KMS-11 (cell line): ENCODE measurements around the gene ZNF511.

Source experiments
- H2AFZ ChIP-seq: fragments of 200-600 bp; sonication (generic); 2 replicates; pipeline ENCODE4 v1.6.1; 2016; ENCODE audit warnings: antibody characterized with exemption, mixed run types, low read depth
- H3K27ac ChIP-seq: fragments of 200-600 bp; sonication (generic); 2 replicates; pipeline ENCODE4 v1.6.1; 2016; ENCODE audit warnings: mild to moderate bottlenecking, mixed run types
- H3K27me3 ChIP-seq: fragments of 200-600 bp; sonication (generic); 2 replicates; pipeline ENCODE4 v1.6.1; 2017; ENCODE audit warnings: mild to moderate bottlenecking, low read depth, mixed run types, moderate library complexity; ENCODE audit not compliant: insufficient read depth
- H3K36me3 ChIP-seq: fragments of 200-600 bp; sonication (generic); 2 replicates; pipeline ENCODE4 v1.6.1; 2017; ENCODE audit warnings: mild to moderate bottlenecking, mixed run types; ENCODE audit not compliant: insufficient read depth
- H3K4me1 ChIP-seq: fragments of 200-600 bp; sonication (generic); 2 replicates; pipeline ENCODE4 v1.6.1; 2016; ENCODE audit warnings: mild to moderate bottlenecking, low read depth, mixed run types; ENCODE audit not compliant: poor library complexity, severe bottlenecking
- H3K4me2 ChIP-seq: fragments of 200-600 bp; sonication (generic); 2 replicates; pipeline ENCODE4 v1.7.0; 2016; ENCODE audit warnings: mild to moderate bottlenecking, mixed run types
- H3K4me3 ChIP-seq: fragments of 200-600 bp; sonication (generic); IDR thresholded peaks from 2 replicates; pipeline ENCODE4 v1.6.1; 2017; ENCODE audit warnings: low read depth, low read length, mixed read lengths; ENCODE audit not compliant: insufficient read depth
- H3K79me2 ChIP-seq: fragments of 200-600 bp; sonication (generic); 2 replicates; pipeline ENCODE4 v1.6.1; 2016; ENCODE audit warnings: low read depth, mixed run types; ENCODE audit not compliant: insufficient read depth
- H3K9ac ChIP-seq: fragments of 200-600 bp; sonication (generic); 2 replicates; pipeline ENCODE4 v1.6.1; 2016; ENCODE audit warnings: mild to moderate bottlenecking, mixed run types
- H4K20me1 ChIP-seq: fragments of 200-600 bp; sonication (generic); 2 replicates; pipeline ENCODE4 v1.6.1; 2016; ENCODE audit warnings: mild to moderate bottlenecking, mixed run types; ENCODE audit not compliant: insufficient read depth
- CTCF ChIP-seq: fragments of 200-600 bp; sonication (generic); conservative IDR thresholded peaks from 2 replicates; pipeline ENCODE4 v1.6.1; 2017; ENCODE audit warnings: low read depth, mild to moderate bottlenecking, antibody characterized with exemption, low read length, moderate library complexity, mixed read lengths

Gene ZNF511

GRCh38 chr10:133309100-133309719 lies 496 bp downstream of the ZNF511 start:
- Histone ChIP-seq H3K9ac (peak overlapping the region; percentile 98), H3K36me3 (no peaks in the 10 kb centered on the region), H3K4me2 (peak overlapping the region; percentile 91; the same call in 1 of the 2 replicates), H3K27ac (peak overlapping the region; percentile 93), H3K79me2 (peaks cover 37% of the 10 kb centered on the region; the same call in 1 of the 2 replicates), H4K20me1 (no peaks in the 10 kb centered on the region), H3K27me3 (no peaks in the 10 kb centered on the region), H2AFZ (peak overlapping the region; percentile 75), H3K4me3 (no peak overlapping the region), H3K4me1 (peaks cover 13% of the 10 kb centered on the region)
- no peak for TF ChIP-seq CTCF

- Histone ChIP-seq H3K4me3 (no peak overlapping the region), H3K27ac (no peak overlapping the region), H3K36me3 (no peaks in the 10 kb centered on the region), H3K4me2 (no peak overlapping the region), H4K20me1 (no peaks in the 10 kb centered on the region), H3K27me3 (no peaks in the 10 kb centered on the region), H2AFZ (no peak overlapping the region), H3K79me2 (peaks cover 31% of the 10 kb centered on the region; the same call in 1 of the 2 replicates), H3K9ac (no peak overlapping the region), H3K4me1 (peaks cover 13% of the 10 kb centered on the region)
- TF ChIP-seq CTCF: no peak
Measured at GRCh38 chr10:133309720-133310398, 1.1 kb downstream of the ZNF511 start.

GRCh38 chr10:133310399-133310755 lies 1.7 kb downstream of the ZNF511 start:
- H3K27me3 ChIP-seq: no peaks in the 10 kb centered on the region
- no peaks in the 10 kb centered on the region for H4K20me1 ChIP-seq
- no peak overlapping the region for H2AFZ ChIP-seq
- no peak overlapping the region for H3K4me2 ChIP-seq
- H3K4me1 ChIP-seq: peaks cover 13% of the 10 kb centered on the region
- no peak overlapping the region for H3K4me3 ChIP-seq
- H3K36me3 ChIP-seq: no peaks in the 10 kb centered on the region
- H3K9ac ChIP-seq: no peak overlapping the region
- peaks cover 30% of the 10 kb centered on the region; the same call in 1 of the 2 replicates for H3K79me2 ChIP-seq
- TF ChIP-seq CTCF: no peak
- H3K27ac ChIP-seq: no peak overlapping the region

- Histone ChIP-seq H3K4me2 (no peak overlapping the region), H4K20me1 (no peaks in the 10 kb centered on the region), H2AFZ (no peak overlapping the region), H3K27ac (no peak overlapping the region), H3K4me3 (no peak overlapping the region), H3K79me2 (peaks cover 26% of the 10 kb centered on the region; the same call in 1 of the 2 replicates), H3K36me3 (no peaks in the 10 kb centered on the region), H3K9ac (no peak overlapping the region), H3K4me1 (peaks cover 13% of the 10 kb centered on the region), H3K27me3 (no peaks in the 10 kb centered on the region)
- no peak for TF ChIP-seq CTCF
Measured at GRCh38 chr10:133310789-133311188, 2.1 kb downstream of the ZNF511 start.
